Loucy (cell line): ENCODE results near the gene ZNF467.

Source experiments
- CTCF ChIP-seq: fragments of 200-600 bp; sonication (generic); conservative IDR thresholded peaks from 2 replicates; pipeline ENCODE4 v1.5.1; 2014; ENCODE audit warnings: mild to moderate bottlenecking, antibody characterized with exemption, low read length
- EZH2phosphoT487 ChIP-seq: fragments of 200-600 bp; IDR thresholded peaks from 2 replicates; pipeline ENCODE4 v1.6.1; 2018; ENCODE audit warnings: antibody characterized with exemption, mild to moderate bottlenecking, moderate library complexity, borderline replicate concordance

- TF ChIP-seq CTCF = no peak
- TF ChIP-seq EZH2phosphoT487 = no peak
These were observed 4.9 kb upstream of the ZNF467 start for GRCh38 chr7:149778327-149778637.
